ENCODE results near the gene PTCHD4.

PTCHD4 gene

GRCh38 chr6:48111143-48111506, at the start of gene PTCHD4:
PTCHD4 (minus strand) TSS chr6:48111197; CDS start chr6:48068957, 42,240 bp downstream.
- peak; percentile 50 to 55 for DNase-seq (ENCODE audit: low read depth in 2 of 2)
- no peak for TF ChIP-seq CTCF (IDR thresholded peaks at IDR 0.05; ENCODE audit: low read depth, low read length)
- H3K4me3 ChIP-seq (replicated peaks in 1 of 2; ENCODE audit: low read depth in 2 of 2, low read length in 2 of 2) = peak within 1 kb of the TSS; percentile 17 to 49

GRCh38 chr6:48151142-48151541, 40.1 kb upstream of the PTCHD4 start:
- DNase-seq (ENCODE audit: low read depth in 2 of 2) = peak; percentile 47 to 68
- H3K4me3 ChIP-seq (replicated peaks in 1 of 2; ENCODE audit: low read depth in 2 of 2, low read length in 2 of 2) = no peak overlapping the region
- no peak for TF ChIP-seq CTCF (IDR thresholded peaks at IDR 0.05; ENCODE audit: low read depth, low read length)

- H3K4me3 ChIP-seq (replicated peaks in 1 of 2; ENCODE audit: low read depth in 2 of 2, low read length in 2 of 2) = no peak overlapping the region
- no peak for TF ChIP-seq CTCF (IDR thresholded peaks at IDR 0.05; ENCODE audit: low read depth, low read length)
- DNase-seq (ENCODE audit: low read depth in 2 of 2) = no peak
Observed at GRCh38 chr6:48150701-48151100, 39.7 kb upstream of the PTCHD4 start.

GRCh38 chr6:48147051-48147450, 36.1 kb upstream of the PTCHD4 start:
- no peak for DNase-seq (ENCODE audit: low read depth in 2 of 2)
- TF ChIP-seq CTCF (IDR thresholded peaks at IDR 0.05; ENCODE audit: low read depth, low read length) = no peak
- no peak overlapping the region for H3K4me3 ChIP-seq (replicated peaks in 1 of 2; ENCODE audit: low read depth in 2 of 2, low read length in 2 of 2)

- DNase-seq (ENCODE audit: low read depth in 2 of 2) = peak in 1 of 2 donors; percentile 73
- no peak for TF ChIP-seq CTCF (IDR thresholded peaks at IDR 0.05; ENCODE audit: low read depth, low read length)
- no peak overlapping the region for H3K4me3 ChIP-seq (replicated peaks in 1 of 2; ENCODE audit: low read depth in 2 of 2, low read length in 2 of 2)
Observed at GRCh38 chr6:48144021-48144420, 33.0 kb upstream of the PTCHD4 start.

GRCh38 chr6:48141975-48142374, 31.0 kb upstream of the PTCHD4 start:
- no peak for TF ChIP-seq CTCF (IDR thresholded peaks at IDR 0.05; ENCODE audit: low read depth, low read length)
- DNase-seq (ENCODE audit: low read depth in 2 of 2) = peak in 1 of 2 donors; percentile 27
- no peak overlapping the region for H3K4me3 ChIP-seq (replicated peaks in 1 of 2; ENCODE audit: low read depth in 2 of 2, low read length in 2 of 2)
